ENCODE results near the gene KCNS1.
"Not testable (repeated sequence)": the region's sequence is repeated elsewhere in the genome, so short reads cannot be mapped to it uniquely, and the experiment has no call there.

KCNS1 gene

GRCh38 chr20:45073221-45073620 is 27.7 kb downstream of the KCNS1 start:
- DNase-seq, result no peak

GRCh38 chr20:45072066-45072465 is 28.9 kb downstream of the KCNS1 start:
- no peak for DNase-seq

- no peak for DNase-seq
These were observed 29.8 kb downstream of the KCNS1 start for GRCh38 chr20:45070932-45071632.

- no peak for DNase-seq
These were observed 31.7 kb downstream of the KCNS1 start for GRCh38 chr20:45069261-45069660.

GRCh38 chr20:45067558-45067957 is 33.4 kb downstream of the KCNS1 start:
- no peak for DNase-seq

- no peak for DNase-seq
These were observed 33.8 kb downstream of the KCNS1 start for GRCh38 chr20:45067087-45067486.

GRCh38 chr20:45066372-45066771 is 34.6 kb downstream of the KCNS1 start:
- DNase-seq, result no peak

GRCh38 chr20:45064812-45065211 is 36.1 kb downstream of the KCNS1 start:
- DNase-seq, result no peak

GRCh38 chr20:45063107-45063506 is 37.8 kb downstream of the KCNS1 start:
- not testable (repeated sequence) for DNase-seq

GRCh38 chr20:45061244-45061643 is 39.7 kb downstream of the KCNS1 start:
- no peak for DNase-seq

GRCh38 chr20:45060294-45060693 is 40.6 kb downstream of the KCNS1 start:
- no peak for DNase-seq

GRCh38 chr20:45059022-45059728 is 41.8 kb downstream of the KCNS1 start:
- no peak for DNase-seq

GRCh38 chr20:45058168-45058850 is 42.6 kb downstream of the KCNS1 start:
- no peak for DNase-seq

GRCh38 chr20:45056473-45057173 is 44.3 kb downstream of the KCNS1 start:
- DNase-seq, result no peak

- no peak for DNase-seq
These were observed 45.9 kb downstream of the KCNS1 start for GRCh38 chr20:45055056-45055455.

GRCh38 chr20:45053430-45054351 is 47.2 kb downstream of the KCNS1 start:
- DNase-seq, result no peak

- DNase-seq, result no peak
These were observed 48.1 kb downstream of the KCNS1 start for GRCh38 chr20:45052698-45053429.

GRCh38 chr20:45051204-45052060 is 49.5 kb downstream of the KCNS1 start:
- no peak for DNase-seq

GRCh38 chr20:45049904-45050471 is 50.9 kb downstream of the KCNS1 start:
- no peak for DNase-seq

GRCh38 chr20:45049438-45049837 is 51.5 kb downstream of the KCNS1 start:
- DNase-seq, result no peak
